Small intestine (tissue), 7 donors: Measurements from ENCODE around the gene HES6. TPM values are rescaled to one million over a fixed set of nuclear protein-coding genes. Genes with fewer than 3 reads are reported as not detected.
A peak's percentile ranks its signal among the peaks of the same experiment; 100 is the strongest.

ENCODE experiments used
- DNase-seq, 2 donors: peaks; one replicate each; pipeline versions ENCODE4 v3.0.0 to v3.0.0-alpha.2; 2013
- FAIRE-seq: peaks from 2 replicates; lab custom pipeline; 2012; peaks lifted over from hg19 to GRCh38; lab: Jason Lieb, UNC
- H3K27ac ChIP-seq, 3 donors: one replicate each; pipeline ENCODE4 v1.5.1; 2013; ENCODE audit warnings: low read length in 2 of 3, mild to moderate bottlenecking in 2 of 3, control low read depth in 1 of 3, inconsistent platforms in 1 of 3, low read depth in 1 of 3, moderate library complexity in 1 of 3
- H3K27me3 ChIP-seq, 3 donors: one replicate each; pipeline ENCODE4 v1.6.1; 2013; ENCODE audit warnings: low read length in 3 of 3, inconsistent platforms in 1 of 3; ENCODE audit not compliant: control insufficient read depth in 3 of 3, insufficient read depth in 3 of 3
- H3K36me3 ChIP-seq, 3 donors: one replicate each; pipeline ENCODE4 v1.6.1; 2013; ENCODE audit warnings: low read length in 3 of 3, inconsistent platforms in 1 of 3, low read depth in 1 of 3, mild to moderate bottlenecking in 1 of 3, moderate library complexity in 1 of 3; ENCODE audit not compliant: control insufficient read depth in 3 of 3, insufficient read depth in 2 of 3
- H3K4me1 ChIP-seq, 3 donors: one replicate each; pipeline ENCODE4 v1.6.1; 2013; ENCODE audit warnings: low read length in 2 of 3, inconsistent platforms in 1 of 3, low read depth in 1 of 3, mild to moderate bottlenecking in 1 of 3, moderate library complexity in 1 of 3; ENCODE audit not compliant: control insufficient read depth in 3 of 3, insufficient read depth in 2 of 3
- H3K4me3 ChIP-seq, 3 donors: one replicate each; pipeline ENCODE4 v1.5.1; 2013; ENCODE audit warnings: low read length in 3 of 3, control low read depth in 1 of 3, inconsistent platforms in 1 of 3, low read depth in 1 of 3, mild to moderate bottlenecking in 1 of 3, moderate library complexity in 1 of 3
- H3K9me3 ChIP-seq, 2 donors: one replicate each; pipeline ENCODE4 v1.6.1; 2013; ENCODE audit warnings: low read depth in 1 of 2, low read length in 1 of 2; ENCODE audit not compliant: control insufficient read depth in 2 of 2, insufficient read depth in 1 of 2
- WGBS, 3 donors: extraction: QIAGEN DNeasy Blood & Tissue Kit; methylation state at CpG; one replicate each; pipeline ENCODE4 v1.1.7; 2013; 5-methylcytosine and 5-hydroxymethylcytosine counted together
- polyA plus RNA-seq, 4 donors: library from polyadenylated mRNA; stranded (reverse) in 3 of 4; unstranded in 1 of 4; fragments of 200-250 nt in 3 of 4; fragments of 120-200 nt in 1 of 4; gene quantifications; one replicate each; pipeline versions ENCODE4 v1.2.1 to v1.2.3, GENCODE V29; 2013
- donor health status: healthy with polysubstance abuse.
- donor health status: control.
- donor health status: control.
- donor health status: Bipolar disorder and iron deficiency.
- donor health status: healthy.

HES6 gene
- polyA plus RNA-seq, 4 donors: 18.2 to 94.3 (median 29.5) TPM

DNA sequence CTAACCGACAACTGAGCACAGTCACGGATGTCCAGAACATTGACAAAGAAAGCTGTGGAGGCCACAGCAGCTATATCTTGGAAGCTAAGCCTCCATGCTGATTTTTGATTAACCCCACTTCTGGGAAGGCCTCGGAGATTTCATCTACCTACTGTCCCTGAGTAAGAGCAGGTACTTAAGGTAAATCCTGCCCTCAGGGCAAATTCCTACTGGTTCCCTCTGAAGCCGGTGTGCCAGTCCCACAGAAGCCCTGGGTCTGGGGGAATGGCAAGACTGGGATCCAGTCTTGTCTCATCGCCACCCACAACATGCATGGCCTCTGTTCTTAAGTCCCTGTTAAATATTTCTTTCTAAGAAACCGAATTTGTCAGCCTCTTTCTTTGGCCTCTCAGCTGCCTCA, 29.9 kb upstream of the HES6 start:
- peaks cover 0 to 10% (median 2%) of the 10 kb centered on the region in 3 donors for H3K4me1 ChIP-seq
- DNase-seq: no peak
- no peaks in the 10 kb centered on the region for H3K27me3 ChIP-seq
- no peak for FAIRE-seq
- no peak overlapping the region for H3K4me3 ChIP-seq
- no peak overlapping the region for H3K27ac ChIP-seq
- no peaks in the 10 kb centered on the region for H3K9me3 ChIP-seq
- peaks cover 2 to 82% (median 13%) of the 10 kb centered on the region in 3 donors for H3K36me3 ChIP-seq
- 91 to 95% (median 93%) methylated on average over 6 of the region's 6 CpGs for WGBS, 3 donors

DNA sequence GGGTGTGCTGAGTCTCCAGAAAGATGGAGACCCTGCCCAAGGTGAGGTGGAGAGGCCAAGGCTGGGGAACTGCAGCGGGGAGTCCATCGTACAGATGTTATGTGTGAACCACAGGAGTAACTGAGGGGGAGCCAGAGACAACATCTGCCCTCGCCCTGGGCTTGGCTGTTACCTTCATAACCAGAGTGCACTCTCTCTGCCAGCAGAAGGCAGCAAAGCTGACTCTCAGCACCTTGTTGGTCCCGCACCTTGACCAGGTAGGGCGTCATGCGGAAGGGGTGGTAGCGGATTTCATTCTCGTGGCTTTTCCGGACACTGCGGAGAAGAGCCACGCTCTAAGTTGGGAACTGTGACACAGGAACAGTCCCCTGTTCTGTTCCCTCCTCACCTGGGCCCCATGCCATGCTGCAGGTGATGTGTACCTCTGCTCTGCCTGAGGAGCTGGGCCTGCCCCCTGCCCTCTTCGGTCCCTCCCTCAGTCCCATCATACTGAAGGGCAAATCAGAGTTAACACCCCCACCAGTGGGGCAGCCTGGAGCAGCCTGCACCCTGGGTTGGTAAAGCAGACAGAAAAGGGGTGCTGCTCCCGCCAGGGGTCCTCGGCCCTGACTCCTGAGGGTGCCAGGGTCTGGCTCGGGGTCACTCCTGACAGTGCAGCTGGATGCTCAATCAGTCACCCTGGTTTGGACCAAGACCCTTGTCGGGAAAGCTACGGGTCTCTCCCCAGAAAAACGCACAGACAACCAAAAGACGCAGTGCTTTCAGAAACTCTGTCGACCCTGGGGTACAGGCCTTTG, 28.2 kb upstream of the HES6 start:
- whole genome bisulfite sequencing, 3 donors: 85 to 91% (median 87%) methylated on average over 20 of the region's 20 CpGs
- H3K36me3 ChIP-seq: peaks cover 2 to 80% (median 13%) of the 10 kb centered on the region in 3 donors
- H3K4me1 ChIP-seq: peaks cover 0 to 15% (median 0%) of the 10 kb centered on the region in 3 donors
- DNase-seq (no peak), FAIRE-seq (no peak)
- H3K27ac ChIP-seq: no peak overlapping the region
- H3K9me3 ChIP-seq: no peaks in the 10 kb centered on the region
- no peak overlapping the region for H3K4me3 ChIP-seq
- H3K27me3 ChIP-seq: no peaks in the 10 kb centered on the region

DNA sequence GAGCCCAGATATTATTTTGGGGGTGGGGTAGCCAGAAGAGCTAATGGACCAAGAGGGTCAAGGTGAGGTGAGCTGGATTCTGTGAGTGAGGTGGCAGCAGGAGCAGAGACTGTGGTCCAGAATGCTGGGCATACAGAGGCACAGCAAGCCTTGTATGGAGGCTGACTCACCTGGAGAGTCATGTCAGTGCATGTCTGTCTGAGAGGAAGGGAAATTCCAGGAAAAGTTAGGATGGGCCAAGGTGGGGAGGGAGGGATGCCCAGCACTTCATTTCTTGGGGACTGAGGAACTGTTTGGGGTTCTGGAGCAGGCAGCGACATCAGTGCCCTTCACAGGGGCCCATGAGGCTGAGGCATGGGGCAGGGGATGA, 27.5 kb upstream of the HES6 start:
- H3K4me3 ChIP-seq: no peak overlapping the region
- DNase-seq (no peak), FAIRE-seq (no peak)
- H3K4me1 ChIP-seq: peaks cover 0 to 22% (median 0%) of the 10 kb centered on the region in 3 donors
- 89 to 100% (median 94%) methylated on average over 1 of the region's 1 CpG for WGBS, 3 donors
- H3K27me3 ChIP-seq: no peaks in the 10 kb centered on the region
- H3K27ac ChIP-seq: no peak overlapping the region
- no peaks in the 10 kb centered on the region for H3K9me3 ChIP-seq
- peaks cover 2 to 79% (median 8%) of the 10 kb centered on the region in 3 donors for H3K36me3 ChIP-seq

DNA sequence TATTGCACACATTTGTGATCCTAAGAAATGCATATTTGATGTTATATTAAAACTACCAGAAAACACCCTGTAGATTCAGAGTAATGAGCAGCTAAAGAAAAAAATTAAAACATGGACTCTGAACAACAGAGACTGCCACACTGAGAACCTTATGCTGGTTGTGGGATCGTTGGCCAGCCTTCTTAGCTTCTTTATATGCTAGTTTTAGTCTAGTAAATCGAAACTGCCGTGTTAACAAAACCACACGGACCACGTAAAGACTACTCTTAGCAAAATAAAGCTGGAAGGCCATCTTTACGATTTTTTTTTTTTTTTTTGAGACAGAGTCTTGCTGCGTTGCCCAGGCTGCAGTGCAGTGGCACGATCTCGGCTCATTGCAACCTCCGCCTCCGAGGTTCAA, 25.8 kb upstream of the HES6 start:
- DNase-seq (no peak), FAIRE-seq (no peak)
- Histone ChIP-seq H3K4me1 (peaks cover 0 to 40% (median 0%) of the 10 kb centered on the region in 3 donors), H3K9me3 (no peaks in the 10 kb centered on the region), H3K4me3 (no peak overlapping the region), H3K27me3 (no peaks in the 10 kb centered on the region), H3K36me3 (peaks cover 0 to 80% (median 6%) of the 10 kb centered on the region in 3 donors), H3K27ac (no peak overlapping the region)
- WGBS, 3 donors: 87 to 90% (median 89%) methylated on average over 11 of the region's 11 CpGs

DNA sequence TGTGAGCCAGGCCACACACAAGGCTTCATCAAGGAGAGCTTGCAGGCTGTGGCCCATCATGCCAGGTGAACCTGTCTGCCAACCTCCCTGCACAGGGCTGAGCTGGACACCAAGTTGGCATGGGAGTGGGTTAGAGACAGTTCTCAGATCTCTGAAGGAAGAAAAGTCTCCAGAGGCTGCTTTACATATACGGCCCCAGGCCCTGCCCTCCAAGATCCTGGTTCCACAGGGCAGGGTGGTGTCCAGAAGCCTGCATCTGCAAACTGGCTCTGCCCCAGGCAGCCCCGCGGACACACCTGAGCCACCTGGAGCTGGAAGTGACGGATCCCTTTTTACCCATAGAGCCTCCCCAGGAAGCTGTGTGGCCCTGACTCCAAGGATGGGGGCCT, 24.2 kb upstream of the HES6 start:
- DNase-seq (no peak), FAIRE-seq (no peak)
- no peak overlapping the region for H3K4me3 ChIP-seq
- H3K9me3 ChIP-seq: no peaks in the 10 kb centered on the region
- 53 to 68% (median 57%) methylated on average over 4 of the region's 4 CpGs for WGBS, 3 donors
- no peaks in the 10 kb centered on the region for H3K27me3 ChIP-seq
- H3K27ac ChIP-seq: peak overlapping the region in 2 of 3 donors; percentile 37 to 72
- H3K36me3 ChIP-seq: peaks cover 0 to 80% (median 10%) of the 10 kb centered on the region in 3 donors
- peaks cover 0 to 46% (median 0%) of the 10 kb centered on the region in 3 donors for H3K4me1 ChIP-seq

DNA sequence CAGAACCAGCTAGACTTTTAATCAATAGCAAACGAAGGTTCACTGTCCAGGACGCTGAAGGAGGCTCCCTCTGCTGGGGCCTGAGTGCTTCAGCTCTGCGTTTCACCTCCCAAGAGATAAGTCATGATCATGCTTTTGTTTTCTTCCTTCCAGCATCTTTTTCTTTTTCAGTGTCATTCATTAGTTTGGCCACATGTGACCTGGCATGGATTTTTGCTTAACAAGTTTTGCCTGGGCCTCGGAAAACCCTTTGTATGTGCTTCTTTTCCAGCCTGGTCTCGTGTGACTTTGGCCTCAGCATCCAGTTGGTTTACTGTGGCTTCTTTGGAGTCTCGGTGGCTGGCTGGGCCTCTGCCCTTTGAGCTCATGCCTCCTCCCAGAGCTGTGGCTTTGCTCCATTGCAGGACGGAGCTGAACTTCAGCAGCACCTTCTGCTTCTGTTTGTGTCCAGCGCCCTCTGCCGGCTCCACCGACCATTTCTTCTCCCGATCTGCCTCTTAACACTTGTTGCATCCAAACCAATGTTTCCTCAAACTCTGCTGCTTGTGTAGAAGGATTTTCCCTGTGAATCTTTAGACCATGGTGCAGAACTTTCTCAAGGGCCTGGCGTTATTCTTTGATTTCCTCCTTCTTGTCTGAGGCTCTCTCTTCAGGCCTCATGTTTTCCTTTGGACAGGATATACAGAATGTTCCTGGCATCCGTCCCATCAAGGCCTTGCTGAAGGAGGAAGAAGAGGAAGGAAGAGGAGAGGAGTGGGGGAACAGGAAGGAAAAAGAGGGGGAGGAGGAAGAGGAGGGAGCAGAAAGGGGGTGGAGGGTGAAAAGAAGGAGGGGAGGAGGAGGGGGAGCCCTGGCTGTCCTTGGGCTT, 23.6 kb upstream of the HES6 start:
- no peaks in the 10 kb centered on the region for H3K9me3 ChIP-seq
- FAIRE-seq: no peak
- H3K36me3 ChIP-seq: peaks cover 0 to 83% (median 10%) of the 10 kb centered on the region in 3 donors
- WGBS, 3 donors: 9 to 18% (median 17%) methylated on average over 13 of the region's 13 CpGs
- no peaks in the 10 kb centered on the region for H3K27me3 ChIP-seq
- peak overlapping the region in 2 of 3 donors; percentile 72 to 73 for H3K27ac ChIP-seq
- peak; percentile 96 to 97 for DNase-seq
- H3K4me3 ChIP-seq: no peak overlapping the region
- H3K4me1 ChIP-seq: peaks cover 0 to 46% (median 0%) of the 10 kb centered on the region in 3 donors

DNA sequence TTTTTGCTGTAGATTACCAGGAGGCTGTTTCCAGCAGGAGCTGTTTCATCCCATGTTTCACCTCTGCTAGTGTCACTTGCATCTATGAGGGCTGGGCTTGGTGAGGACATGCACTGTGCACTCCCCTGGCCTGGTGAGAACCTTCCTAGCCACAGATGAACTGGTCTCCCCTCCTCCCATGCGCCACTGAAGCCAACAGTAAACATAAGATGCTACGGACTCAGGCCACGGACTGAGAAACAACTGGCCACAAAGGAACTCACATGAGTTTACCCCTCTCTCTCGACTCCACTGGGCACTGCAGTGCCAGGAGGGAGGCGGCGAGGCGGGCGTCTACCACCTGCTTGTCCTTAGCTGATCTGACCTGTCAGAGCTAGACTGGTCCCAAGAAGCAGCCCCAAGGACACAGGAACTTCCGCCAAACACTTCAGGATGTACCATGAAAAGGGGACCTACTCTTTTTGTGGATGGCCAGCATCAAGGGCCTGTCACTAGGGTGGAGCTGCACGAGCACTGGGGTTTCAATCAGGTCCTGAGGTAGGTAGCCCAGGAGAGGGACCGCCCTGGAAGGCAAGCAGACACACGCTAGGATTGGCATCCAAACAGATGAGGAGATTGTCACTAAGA, 22.8 kb upstream of the HES6 start:
- no peak overlapping the region for H3K4me3 ChIP-seq
- no peaks in the 10 kb centered on the region for H3K27me3 ChIP-seq
- peaks cover 0 to 46% (median 0%) of the 10 kb centered on the region in 3 donors for H3K4me1 ChIP-seq
- 76 to 86% (median 77%) methylated on average over 12 of the region's 12 CpGs for WGBS, 3 donors
- no peak for DNase-seq
- FAIRE-seq: no peak
- peak overlapping the region; percentile 25 to 73 (median 47) for H3K27ac ChIP-seq
- peaks cover 0 to 83% (median 12%) of the 10 kb centered on the region in 3 donors for H3K36me3 ChIP-seq
- no peaks in the 10 kb centered on the region for H3K9me3 ChIP-seq
